SKM-1 treated with dmso at 0.1 percent for 144 hours (cell line): ENCODE measurements around the gene PRSS2.
"Not testable (repeated sequence)": the region's sequence is repeated elsewhere in the genome, so short reads cannot be mapped to it uniquely, and the experiment has no call there.

Source experiments
- DNase-seq: peaks from one replicate; lab custom pipeline; 2025; ENCODE audit not compliant: unreplicated experiment; lab: John Stamatoyannopoulos, UW

PRSS2 gene

GRCh38 chr7:142758312-142758711 lies 12.5 kb upstream of the PRSS2 start:
- DNase-seq: not testable (repeated sequence)

GRCh38 chr7:142759433-142759832 lies 11.3 kb upstream of the PRSS2 start:
- no peak for DNase-seq

- no peak for DNase-seq
These were observed 10.6 kb upstream of the PRSS2 start for GRCh38 chr7:142760071-142760642.

GRCh38 chr7:142761606-142762005 lies 9.2 kb upstream of the PRSS2 start:
- not testable (repeated sequence) for DNase-seq

- no peak for DNase-seq
These were observed 8.7 kb upstream of the PRSS2 start for GRCh38 chr7:142762104-142762503.

- no peak for DNase-seq
These were observed 3.3 kb upstream of the PRSS2 start for GRCh38 chr7:142767451-142767850.

- DNase-seq: no peak
These were observed 2.9 kb upstream of the PRSS2 start for GRCh38 chr7:142767861-142768260.

- DNase-seq: not testable (repeated sequence)
These were observed 1.9 kb upstream of the PRSS2 start for GRCh38 chr7:142768885-142769284.

- no peak for DNase-seq
These were observed 568 bp downstream of the PRSS2 start for GRCh38 chr7:142771353-142771723.

- DNase-seq: no peak
These were observed 1.3 kb downstream of the PRSS2 start for GRCh38 chr7:142772051-142772450.

- DNase-seq: no peak
These were observed 1.9 kb downstream of the PRSS2 start for GRCh38 chr7:142772673-142773072.

GRCh38 chr7:142773230-142773629 lies 2.5 kb downstream of the PRSS2 start:
- no peak for DNase-seq

- no peak for DNase-seq
These were observed 3.4 kb downstream of the PRSS2 start for GRCh38 chr7:142773937-142774744.

- DNase-seq: no peak
These were observed 4.1 kb downstream of the PRSS2 start for GRCh38 chr7:142774826-142775225.

- not testable (repeated sequence) for DNase-seq
These were observed 4.8 kb downstream of the PRSS2 start for GRCh38 chr7:142775351-142776115.

- no peak for DNase-seq
These were observed 5.6 kb downstream of the PRSS2 start for GRCh38 chr7:142776206-142776844.

GRCh38 chr7:142776845-142777225 lies 6.1 kb downstream of the PRSS2 start:
- DNase-seq: not testable (repeated sequence)

GRCh38 chr7:142777318-142777717 lies 6.5 kb downstream of the PRSS2 start:
- no peak for DNase-seq

- peak; percentile 83 for DNase-seq
These were observed 12.4 kb downstream of the PRSS2 start for GRCh38 chr7:142782922-142783900.

- no peak for DNase-seq
These were observed 13.3 kb downstream of the PRSS2 start for GRCh38 chr7:142784096-142784495.
